ENCODE measurements around the gene POMT1. TPM values are rescaled to one million over a fixed set of nuclear protein-coding genes. Genes with fewer than 3 reads are reported as not detected.

Gene POMT1
- total RNA-seq, 6 donors from 2014 or later = 24.7 to 55.5 (median 27.2) TPM

GRCh38 chr9:131485728-131486422 lies 16.8 kb upstream of the POMT1 start:
- ATAC-seq (ENCODE audit: low FRiP score in 2 of 2) (no peak), DNase-seq (no peak)
- Histone ChIP-seq H3K9me3 (no peaks in the 10 kb centered on the region), H3K4me1 (no peaks in the 10 kb centered on the region), H3K27ac (no peak overlapping the region), H3K36me3 (peaks cover 74 to 100% (median 95%) of the 10 kb centered on the region in 4 donors), H3K4me3 (no peak overlapping the region), H3K27me3 (no peaks in the 10 kb centered on the region)
- TF ChIP-seq, protein P1, sequence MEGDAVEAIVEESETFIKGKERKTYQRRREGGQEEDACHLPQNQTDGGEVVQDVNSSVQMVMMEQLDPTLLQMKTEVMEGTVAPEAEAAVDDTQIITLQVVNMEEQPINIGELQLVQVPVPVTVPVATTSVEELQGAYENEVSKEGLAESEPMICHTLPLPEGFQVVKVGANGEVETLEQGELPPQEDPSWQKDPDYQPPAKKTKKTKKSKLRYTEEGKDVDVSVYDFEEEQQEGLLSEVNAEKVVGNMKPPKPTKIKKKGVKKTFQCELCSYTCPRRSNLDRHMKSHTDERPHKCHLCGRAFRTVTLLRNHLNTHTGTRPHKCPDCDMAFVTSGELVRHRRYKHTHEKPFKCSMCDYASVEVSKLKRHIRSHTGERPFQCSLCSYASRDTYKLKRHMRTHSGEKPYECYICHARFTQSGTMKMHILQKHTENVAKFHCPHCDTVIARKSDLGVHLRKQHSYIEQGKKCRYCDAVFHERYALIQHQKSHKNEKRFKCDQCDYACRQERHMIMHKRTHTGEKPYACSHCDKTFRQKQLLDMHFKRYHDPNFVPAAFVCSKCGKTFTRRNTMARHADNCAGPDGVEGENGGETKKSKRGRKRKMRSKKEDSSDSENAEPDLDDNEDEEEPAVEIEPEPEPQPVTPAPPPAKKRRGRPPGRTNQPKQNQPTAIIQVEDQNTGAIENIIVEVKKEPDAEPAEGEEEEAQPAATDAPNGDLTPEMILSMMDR (IDR thresholded peaks at IDR 0.05) = no peak
- TF ChIP-seq POLR2A (IDR thresholded peaks at IDR 0.05) (no peak), EP300 (IDR thresholded peaks at IDR 0.05) (no peak), POLR2AphosphoS5 (IDR thresholded peaks at IDR 0.05) (no peak)
- 88 to 94% methylated on average over 17 to 19 of the region's 19 CpGs for WGBS, 2 donors

DNA sequence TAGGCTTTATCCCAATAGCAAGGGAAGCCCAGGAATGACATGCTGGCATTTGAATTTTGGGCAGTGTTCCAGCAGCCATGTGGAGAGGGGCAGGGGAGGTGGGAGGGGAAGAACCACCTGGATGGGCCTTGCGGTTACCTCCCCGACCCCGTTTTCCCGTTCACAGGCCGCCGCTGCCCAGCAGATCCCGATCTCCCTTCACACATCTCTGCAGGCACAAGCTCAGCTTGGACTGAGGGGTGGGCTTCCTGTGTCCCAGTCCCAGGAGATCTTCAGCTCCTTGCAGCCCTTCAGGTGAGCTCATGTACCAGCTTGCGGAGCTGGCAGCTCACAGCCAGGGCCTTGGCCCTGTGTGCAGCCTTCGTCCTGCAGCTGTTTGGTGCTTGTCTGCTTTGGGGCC lies 15.7 kb upstream of the POMT1 start:
- no peak for DNase-seq
- H3K27ac ChIP-seq = no peak overlapping the region
- H3K9me3 ChIP-seq = no peaks in the 10 kb centered on the region
- no peak for ATAC-seq (ENCODE audit: low FRiP score in 2 of 2)
- TF ChIP-seq, protein P1 (IDR thresholded peaks at IDR 0.05) = no peak
- no peak for TF ChIP-seq POLR2A (IDR thresholded peaks at IDR 0.05)
- TF ChIP-seq EP300 (IDR thresholded peaks at IDR 0.05) = no peak
- no peak for TF ChIP-seq POLR2AphosphoS5 (IDR thresholded peaks at IDR 0.05)
- peaks cover 77 to 100% (median 98%) of the 10 kb centered on the region in 4 donors for H3K36me3 ChIP-seq
- no peaks in the 10 kb centered on the region for H3K27me3 ChIP-seq
- H3K4me1 ChIP-seq = no peaks in the 10 kb centered on the region
- WGBS, 2 donors = 83 to 85% methylated on average over 9 of the region's 9 CpGs
- H3K4me3 ChIP-seq = no peak overlapping the region

DNA sequence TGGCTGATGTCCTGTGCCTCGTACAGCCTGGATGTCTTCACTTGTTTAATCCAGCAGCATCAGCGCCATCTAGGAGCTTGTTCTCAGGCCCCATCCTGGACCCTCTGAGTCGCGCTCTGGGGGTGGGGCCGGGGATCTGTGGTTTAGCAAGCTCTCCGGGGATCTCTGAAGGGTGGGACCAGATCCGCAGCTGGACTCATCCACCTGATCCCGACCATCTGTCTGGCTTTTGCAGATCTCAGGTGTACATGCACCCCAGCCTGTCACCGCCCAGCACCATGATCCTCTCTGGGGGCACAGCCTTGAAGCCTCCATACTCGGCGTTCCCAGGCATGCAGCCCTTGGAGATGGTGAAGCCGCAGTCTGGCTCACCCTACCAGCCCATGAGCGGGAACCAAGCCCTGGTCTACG lies 15.1 kb upstream of the POMT1 start:
- H3K36me3 ChIP-seq = peaks cover 78 to 100% (median 98%) of the 10 kb centered on the region in 4 donors
- H3K4me1 ChIP-seq = no peaks in the 10 kb centered on the region
- no peaks in the 10 kb centered on the region for H3K27me3 ChIP-seq
- no peak overlapping the region for H3K27ac ChIP-seq
- no peaks in the 10 kb centered on the region for H3K9me3 ChIP-seq
- TF ChIP-seq POLR2AphosphoS5 (IDR thresholded peaks at IDR 0.05) (no peak), POLR2A (IDR thresholded peaks at IDR 0.05) (no peak), EP300 (IDR thresholded peaks at IDR 0.05) (no peak)
- TF ChIP-seq, protein P1 (IDR thresholded peaks at IDR 0.05) = no peak
- WGBS, 2 donors = 86 to 87% methylated on average over 10 to 13 of the region's 14 CpGs
- no peak overlapping the region for H3K4me3 ChIP-seq
- no peak for DNase-seq
- ATAC-seq (ENCODE audit: low FRiP score in 2 of 2) = no peak

- 68 to 79% methylated on average over 8 of the region's 8 CpGs for WGBS, 2 donors
- TF ChIP-seq, protein P1 (IDR thresholded peaks at IDR 0.05) = no peak
- TF ChIP-seq POLR2AphosphoS5 (IDR thresholded peaks at IDR 0.05) (no peak), POLR2A (IDR thresholded peaks at IDR 0.05) (no peak), EP300 (IDR thresholded peaks at IDR 0.05) (no peak)
- H3K27ac ChIP-seq = no peak overlapping the region
Measured at GRCh38 chr9:131490514-131490913, 12.2 kb upstream of the POMT1 start.

More at GRCh38 chr9:131490514-131490913, 12.2 kb upstream of the POMT1 start:
- DNase-seq (no peak), ATAC-seq (ENCODE audit: low FRiP score in 2 of 2) (no peak)
- Histone ChIP-seq H3K27me3 (no peaks in the 10 kb centered on the region), H3K36me3 (peaks cover 80 to 100% (median 98%) of the 10 kb centered on the region in 4 donors), H3K4me1 (no peaks in the 10 kb centered on the region), H3K4me3 (no peak overlapping the region), H3K9me3 (no peaks in the 10 kb centered on the region)

Data from upper lobe of left lung (tissue), 6 donors.